Endothelial cell of umbilical vein (primary cell): ENCODE results near the gene EXD2. TPM values are rescaled to one million over a fixed set of nuclear protein-coding genes. Genes with fewer than 3 reads are reported as not detected.

Source experiments
- BruUV-seq: library from RNA; stranded (reverse); fragments of 400-500 nt; replicated peaks from 2 replicates; lab custom pipeline; 2021; lab: Mats Ljungman, UMichigan
- CTCF ChIA-PET: fragments of 300-600, 350-600 bp; sonication (Branson Sonifier 250); formaldehyde crosslinking; loops from one replicate; lab custom pipeline; 2021; ENCODE audit warnings: antibody characterized with exemption, inconsistent platforms; lab: Charles Lee
- POLR2A ChIA-PET: fragments of 300-600, 350-600 bp; sonication (Branson Sonifier 250); formaldehyde crosslinking; loops from one replicate; lab custom pipeline; 2021; ENCODE audit warnings: antibody characterized with exemption, inconsistent platforms; lab: Charles Lee
- DNase-seq: peaks from one replicate; pipeline ENCODE4 v3.0.0-alpha.2; 2011; ENCODE audit warnings: low read depth, low spot score
- FAIRE-seq: peaks from 2 replicates; lab custom pipeline; 2011; peaks lifted over from hg19 to GRCh38; lab: Jason Lieb, UNC
- H2AFZ ChIP-seq: 2 replicates; pipeline ENCODE4 v1.6.0; 2012; ENCODE audit warnings: low read depth, low read length, control low read depth, inconsistent platforms
- H3K27ac ChIP-seq: 2 replicates; pipeline ENCODE4 v1.5.1; 2011; ENCODE audit warnings: low read depth, mild to moderate bottlenecking, control low read depth, low read length, moderate library complexity; ENCODE audit not compliant: insufficient read depth
- H3K27me3 ChIP-seq, 2 experiments: 2 replicates each; pipeline versions ENCODE4 v1.6.0 to v1.6.1; 2011; ENCODE audit warnings: low read length in 2 of 2, mixed read lengths in 1 of 2; ENCODE audit not compliant: control insufficient read depth in 2 of 2, insufficient read depth in 2 of 2
- H3K36me3 ChIP-seq, 2 experiments: 2 replicates in 1 of 2; 3 replicates in 1 of 2; pipeline ENCODE4 v1.5.1; 2011; ENCODE audit warnings: low read length in 2 of 2, mild to moderate bottlenecking in 1 of 2, moderate library complexity in 1 of 2; ENCODE audit not compliant: control insufficient read depth in 2 of 2, insufficient read depth in 2 of 2; ENCODE audit errors: extremely low read depth in 1 of 2
- H3K4me1 ChIP-seq: 3 replicates; pipeline ENCODE4 v1.5.1; 2011; ENCODE audit warnings: mild to moderate bottlenecking, low read length; ENCODE audit not compliant: control insufficient read depth, insufficient read depth; ENCODE audit errors: extremely low read depth
- H3K4me2 ChIP-seq: 2 replicates; pipeline ENCODE4 v1.6.1; 2011; ENCODE audit warnings: low read length, control low read depth, mixed read lengths; ENCODE audit not compliant: insufficient read depth
- H3K4me3 ChIP-seq, 3 experiments: fragments of 200-600 bp in 1 of 3; sonication (generic), shearing (Covaris generic) in 1 of 3; replicated peaks in 1 of 3; 2 replicates each; pipeline ENCODE4 v1.5.1; 2011 to 2016; ENCODE audit warnings: control low read depth in 3 of 3, low read length in 3 of 3, mild to moderate bottlenecking in 2 of 3, inconsistent platforms in 1 of 3, low read depth in 1 of 3, moderate library complexity in 1 of 3; ENCODE audit not compliant: insufficient read depth in 1 of 3
- H3K79me2 ChIP-seq: 2 replicates; pipeline ENCODE4 v1.6.0; 2012; ENCODE audit warnings: low read length, inconsistent platforms; ENCODE audit not compliant: control insufficient read depth, insufficient read depth
- H3K9ac ChIP-seq: replicated peaks from 2 replicates; pipeline ENCODE3; 2011; ENCODE audit warnings: low read length, control low read depth; ENCODE audit not compliant: insufficient read depth; ENCODE audit errors: extremely low read depth
- H3K9me1 ChIP-seq: replicated peaks from 3 replicates; pipeline ENCODE4 v1.6.0; 2011; ENCODE audit warnings: mild to moderate bottlenecking, low read length; ENCODE audit not compliant: control insufficient read depth, insufficient read depth; ENCODE audit errors: extremely low read depth
- H3K9me3 ChIP-seq: replicated peaks from 2 replicates; pipeline ENCODE4 v1.5.1; 2012; ENCODE audit warnings: low read length, inconsistent platforms; ENCODE audit not compliant: control insufficient read depth, insufficient read depth
- H4K20me1 ChIP-seq: replicated peaks from 2 replicates; pipeline ENCODE3; 2011; ENCODE audit warnings: mild to moderate bottlenecking, low read length; ENCODE audit not compliant: control insufficient read depth, insufficient read depth; ENCODE audit errors: extremely low read depth
- CTCF ChIP-seq, 2 donors: IDR thresholded peaks; 1 replicate in 1 of 2; 2 replicates in 1 of 2; pipeline ENCODE4 v1.5.1; 2011; ENCODE audit warnings: low read length in 2 of 2, mild to moderate bottlenecking in 2 of 2, moderate library complexity in 2 of 2, control low read depth in 1 of 2, inconsistent platforms in 1 of 2, low read depth in 1 of 2; ENCODE audit not compliant: insufficient read depth in 1 of 2; ENCODE audit errors: extremely low read depth in 1 of 2
- EZH2 ChIP-seq: IDR thresholded peaks from 2 replicates; pipeline ENCODE4 v1.6.1; 2012; ENCODE audit warnings: borderline replicate concordance, low read depth, mild to moderate bottlenecking, moderate library complexity, low read length, inconsistent platforms; ENCODE audit not compliant: severe bottlenecking
- FOS ChIP-seq: IDR thresholded peaks from 2 replicates; pipeline ENCODE4 v1.6.1; 2011; ENCODE audit warnings: mild to moderate bottlenecking, low read length, moderate library complexity, borderline replicate concordance; ENCODE audit not compliant: insufficient read depth
- GATA2 ChIP-seq: IDR thresholded peaks from 2 replicates; pipeline ENCODE4 v1.7.0; 2011; ENCODE audit warnings: low read depth, mild to moderate bottlenecking, moderate library complexity, mixed read lengths, low read length; ENCODE audit not compliant: insufficient read length, insufficient read depth
- JUN ChIP-seq: IDR thresholded peaks from 2 replicates; pipeline ENCODE4 v1.6.1; 2011; ENCODE audit warnings: borderline replicate concordance, low read depth; ENCODE audit not compliant: insufficient read length, insufficient read depth
- MAX ChIP-seq: IDR thresholded peaks from 2 replicates; pipeline ENCODE4 v1.6.1; 2011; ENCODE audit not compliant: insufficient read depth, insufficient read length
- MYC ChIP-seq: IDR thresholded peaks from one replicate; pipeline ENCODE4 v1.6.1; 2011; ENCODE audit warnings: mild to moderate bottlenecking, low read depth, low read length
- POLR2A ChIP-seq: IDR thresholded peaks from 2 replicates; pipeline ENCODE4 v1.6.1; 2012; ENCODE audit warnings: low read depth, mild to moderate bottlenecking, control low read depth, low read length
- POLR2AphosphoS5 ChIP-seq: IDR thresholded peaks from 2 replicates; pipeline ENCODE4 v1.6.1; 2012; ENCODE audit warnings: low read depth, mild to moderate bottlenecking, control low read depth, low read length, moderate library complexity; ENCODE audit not compliant: insufficient read depth
- dilution Hi-C: fragments of 300-500 bp; cut with MboI; formaldehyde crosslinking; loops from one replicate; pipeline ENCODE4 v1.15.0; 2019; ENCODE audit warnings: low sequenced_read_pairs; ENCODE audit not compliant: extremely low pct_ligation_motif_present
- intact Hi-C: fragments of 100-400 bp; cut with micrococcal nuclease; formaldehyde crosslinking; loops from one replicate; pipeline ENCODE4 v1.10.0; 2022
- polyA plus RNA-seq, 4 experiments: library from polyadenylated mRNA; depleted of rRNA in 3 of 4; stranded (reverse) in 3 of 4; unstranded in 1 of 4; fragments of >200 nt; gene quantifications; 2 replicates each; pipeline versions ENCODE4 v1.2.1 to v1.2.3, GENCODE V29; 2011 to 2012; ENCODE audit warnings: missing spikeins in 1 of 4
- total RNA-seq: library from RNA; stranded (reverse); gene quantifications from 2 replicates; pipeline ENCODE4 v1.2.3, GENCODE V29; 2021

Gene EXD2
- total and polyA plus RNA-seq, 2 donors (not counting 3 experiments of a cell fraction or from before 2014, with no cell fraction given): 11.6 to 22.6 TPM

GRCh38 chr14:69270097-69270496, 78.8 kb downstream of the EXD2 start:
- Histone ChIP-seq H3K4me1 (peaks cover 8% of the 10 kb centered on the region), H3K36me3 (no peaks in the 10 kb centered on the region), H3K79me2 (no peaks in the 10 kb centered on the region), H4K20me1 (no peaks in the 10 kb centered on the region), H3K9me3 (no peaks in the 10 kb centered on the region), H3K27ac (no peak overlapping the region), H3K9me1 (no peaks in the 10 kb centered on the region), H3K9ac (no peak overlapping the region), H2AFZ (no peak overlapping the region), H3K4me3 (no peak overlapping the region), H3K4me2 (no peak overlapping the region), H3K27me3 (peaks cover 16% of the 10 kb centered on the region in 2 experiments)
- no peak for TF ChIP-seq MYC
- no peak for TF ChIP-seq POLR2A
- TF ChIP-seq CTCF (IDR thresholded peaks at IDR 0.05; ENCODE audit: extremely low read depth in 1 of 2, insufficient read depth in 1 of 2, low read depth in 1 of 2, low read length in 2 of 2): no peak
- no peak for TF ChIP-seq POLR2AphosphoS5
- TF ChIP-seq FOS: no peak
- no peak for TF ChIP-seq EZH2
- no peak for TF ChIP-seq JUN
- TF ChIP-seq MAX: no peak
- TF ChIP-seq GATA2: no peak
- CTCF ChIA-PET: interaction anchor here (1.0 kb wide), 1 partner anchor 9 kb away, joined by 4 read pairs; no protein-coding TSS in a partner anchor
- no TSS peak for BruUV-seq
- POLR2A ChIA-PET: no interaction called here
- dilution Hi-C loops (no loop called here), intact Hi-C loops (no loop called here)
- FAIRE-seq (no peak), DNase-seq (no peak)
